GM18511 (cell line): ENCODE data around the gene UGT2B10.

Experiments used
- ATAC-seq: cut with Tn5 transposase; IDR thresholded peaks from one replicate; pipeline ENCODE4 v1.9.1; 2021; ENCODE audit warnings: mild to moderate bottlenecking, moderate library complexity; ENCODE audit not compliant: unreplicated experiment

UGT2B10 gene

DNA sequence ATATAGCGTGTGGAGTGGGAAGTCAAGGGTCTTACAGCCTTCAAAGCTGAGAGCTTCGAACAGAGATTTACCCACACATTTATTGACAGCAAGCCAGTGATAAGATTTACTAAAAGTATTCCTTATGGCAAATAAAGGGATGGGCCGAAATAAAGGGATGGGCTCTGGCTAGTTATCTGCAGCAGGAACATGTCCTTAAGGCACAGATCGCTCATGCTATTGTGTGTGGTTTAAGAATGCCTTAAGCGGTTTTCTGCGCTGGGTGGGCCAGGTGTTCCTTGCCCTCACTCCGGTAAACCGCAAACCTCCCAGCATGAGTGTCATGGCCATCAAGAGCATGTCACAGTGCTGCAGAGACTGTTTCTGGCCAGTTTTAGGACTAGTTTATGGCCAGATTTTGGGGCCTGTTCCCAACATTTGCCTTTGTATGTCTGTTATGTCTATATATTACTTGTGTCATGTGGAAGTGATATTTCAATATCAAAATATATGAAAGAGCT lies 53.5 kb downstream of the UGT2B10 start:
- no peak for ATAC-seq

GRCh38 chr4:68871809-68872642 lies 56.2 kb downstream of the UGT2B10 start:
- no peak for ATAC-seq

DNA sequence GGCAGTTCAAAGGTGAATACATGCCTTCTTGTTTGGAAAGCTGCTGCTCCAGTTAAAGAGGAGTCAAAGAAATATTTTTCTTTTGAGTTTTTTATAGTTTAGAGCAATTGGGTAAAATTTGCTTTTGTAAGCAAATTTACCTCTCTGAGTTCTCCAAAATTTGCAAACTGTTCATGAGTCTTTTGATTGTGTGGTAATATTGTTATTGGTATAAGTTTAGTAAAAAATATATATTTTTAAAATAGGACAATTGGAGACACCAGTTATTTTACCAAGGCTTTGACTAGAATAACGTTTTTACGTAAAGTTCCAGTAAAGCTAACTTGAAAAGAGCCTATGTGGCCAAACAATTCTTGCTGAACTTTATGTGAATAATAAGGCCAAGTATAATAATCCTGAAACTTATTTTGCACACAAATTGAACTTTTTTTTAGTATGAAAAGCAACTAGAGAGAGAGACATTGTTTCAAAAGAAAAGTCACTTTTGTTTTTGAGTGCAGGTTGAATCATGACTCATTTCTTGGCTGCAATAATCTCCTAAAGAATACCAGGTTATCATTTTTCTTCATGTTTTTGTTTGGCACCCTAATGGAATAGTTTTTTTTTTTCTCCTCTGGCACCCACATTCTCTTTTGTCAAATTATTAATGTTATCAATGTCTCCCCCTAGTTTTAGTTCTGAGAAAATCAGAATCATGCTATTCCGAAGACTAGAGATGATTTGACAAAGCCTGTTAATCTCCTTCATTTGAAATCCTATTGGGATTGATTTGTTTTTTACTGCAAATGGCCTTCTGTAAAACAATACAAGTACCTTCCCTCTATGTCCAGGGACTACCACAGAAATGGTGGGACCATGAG lies 57.1 kb downstream of the UGT2B10 start:
- ATAC-seq, result no peak

- no peak for ATAC-seq
Measured at GRCh38 chr4:68874507-68874906, 58.7 kb downstream of the UGT2B10 start.

- no peak for ATAC-seq
Measured at GRCh38 chr4:68877555-68877954, 61.8 kb downstream of the UGT2B10 start.

DNA sequence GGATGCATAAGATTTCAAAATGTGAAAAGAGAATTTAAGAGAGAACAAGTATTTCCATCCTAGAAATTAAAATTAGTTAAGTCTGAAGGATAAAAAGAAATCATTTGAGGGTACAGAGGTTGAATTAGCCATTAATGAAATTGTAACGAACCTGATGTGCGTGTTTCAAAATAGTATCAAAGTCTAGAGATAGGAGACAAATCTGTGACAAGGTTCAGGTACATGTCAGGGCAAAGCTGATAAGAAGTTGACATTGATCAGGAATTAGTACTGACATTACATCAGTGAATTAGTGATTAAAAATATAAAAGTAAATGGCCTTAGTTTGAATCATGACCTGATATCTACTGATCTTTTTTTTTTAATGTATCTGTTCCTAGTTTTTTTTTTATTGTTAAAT lies 62.3 kb downstream of the UGT2B10 start:
- ATAC-seq, result no peak
